Measurements from ENCODE around the gene NWD2.

The NWD2 gene

DNA sequence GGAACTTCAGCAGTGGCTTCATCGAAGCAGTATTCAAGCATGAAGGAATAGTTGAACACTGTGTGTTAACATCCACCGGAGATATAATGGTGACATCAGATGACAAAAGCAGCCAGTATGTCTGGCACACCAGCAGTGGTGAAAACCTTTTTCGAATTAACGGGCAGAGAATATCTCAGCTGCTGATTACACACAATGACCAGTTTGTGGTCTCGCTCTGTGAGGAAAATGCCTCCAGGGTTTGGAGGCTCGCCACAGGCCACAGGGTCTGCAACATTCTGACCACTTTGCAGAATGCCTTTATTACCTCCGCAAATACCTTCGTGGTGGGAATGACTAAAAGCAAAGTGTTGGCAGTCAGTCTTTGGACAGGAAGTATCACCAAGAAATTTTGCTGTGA, 201.5 kb downstream of the NWD2 start:
- TF ChIP-seq, protein P1, sequence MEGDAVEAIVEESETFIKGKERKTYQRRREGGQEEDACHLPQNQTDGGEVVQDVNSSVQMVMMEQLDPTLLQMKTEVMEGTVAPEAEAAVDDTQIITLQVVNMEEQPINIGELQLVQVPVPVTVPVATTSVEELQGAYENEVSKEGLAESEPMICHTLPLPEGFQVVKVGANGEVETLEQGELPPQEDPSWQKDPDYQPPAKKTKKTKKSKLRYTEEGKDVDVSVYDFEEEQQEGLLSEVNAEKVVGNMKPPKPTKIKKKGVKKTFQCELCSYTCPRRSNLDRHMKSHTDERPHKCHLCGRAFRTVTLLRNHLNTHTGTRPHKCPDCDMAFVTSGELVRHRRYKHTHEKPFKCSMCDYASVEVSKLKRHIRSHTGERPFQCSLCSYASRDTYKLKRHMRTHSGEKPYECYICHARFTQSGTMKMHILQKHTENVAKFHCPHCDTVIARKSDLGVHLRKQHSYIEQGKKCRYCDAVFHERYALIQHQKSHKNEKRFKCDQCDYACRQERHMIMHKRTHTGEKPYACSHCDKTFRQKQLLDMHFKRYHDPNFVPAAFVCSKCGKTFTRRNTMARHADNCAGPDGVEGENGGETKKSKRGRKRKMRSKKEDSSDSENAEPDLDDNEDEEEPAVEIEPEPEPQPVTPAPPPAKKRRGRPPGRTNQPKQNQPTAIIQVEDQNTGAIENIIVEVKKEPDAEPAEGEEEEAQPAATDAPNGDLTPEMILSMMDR (IDR thresholded peaks at IDR 0.05; ENCODE audit: extremely low read depth, insufficient read depth, missing control alignments), result no peak
- DNase-seq (ENCODE audit: low spot score), result no peak
- in situ Hi-C loops (cut with MboI; ENCODE audit: low pct_unique_long_range_greater_than_20kb, low sequenced_read_pairs, unreplicated experiment), result no loop called here

DNA sequence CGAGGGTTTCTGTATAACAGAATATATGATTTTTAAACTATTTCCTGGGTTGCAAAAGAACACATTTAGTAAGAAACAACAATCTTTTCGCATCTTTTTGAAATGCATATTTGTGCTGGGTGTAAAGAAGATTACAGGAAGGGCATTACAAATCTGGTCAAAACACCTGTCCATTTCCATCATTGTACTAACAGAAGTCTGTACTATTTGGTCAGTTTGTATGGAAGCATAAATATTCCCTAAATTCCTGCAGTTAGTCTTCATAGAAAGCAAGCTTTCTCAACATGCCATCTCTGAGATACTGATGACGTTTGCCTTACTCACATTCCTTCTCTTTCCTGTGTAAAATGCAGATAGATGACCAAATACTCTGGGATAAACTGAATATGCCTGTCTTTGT, 203.3 kb downstream of the NWD2 start:
- in situ Hi-C loops (cut with MboI; ENCODE audit: low pct_unique_long_range_greater_than_20kb, low sequenced_read_pairs, unreplicated experiment), result no loop called here
- DNase-seq (ENCODE audit: low spot score), result no peak
- TF ChIP-seq, protein P1 (IDR thresholded peaks at IDR 0.05; ENCODE audit: extremely low read depth, insufficient read depth, missing control alignments), result no peak

DNA sequence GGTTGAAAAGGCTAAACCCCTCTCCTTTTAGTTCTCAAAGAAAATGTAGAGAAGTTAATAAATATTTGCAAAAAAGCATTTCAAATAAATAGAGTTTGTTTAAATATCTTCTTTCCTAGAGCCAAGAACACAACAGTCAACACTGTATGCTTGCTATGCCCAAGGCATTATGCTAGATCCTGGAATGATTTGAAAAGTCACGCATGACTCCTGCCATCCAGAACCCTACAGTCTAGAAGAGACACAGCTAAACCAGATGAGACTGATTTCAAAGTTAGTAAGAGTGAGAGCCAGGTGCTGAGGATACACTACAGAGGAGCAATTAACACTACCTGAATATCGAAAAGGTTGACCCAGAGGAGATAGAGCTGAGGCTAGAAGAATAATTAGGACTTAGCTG, 205.8 kb downstream of the NWD2 start:
- TF ChIP-seq, protein P1 (IDR thresholded peaks at IDR 0.05; ENCODE audit: extremely low read depth, insufficient read depth, missing control alignments), result no peak
- DNase-seq (ENCODE audit: low spot score), result no peak
- in situ Hi-C loops (cut with MboI; ENCODE audit: low pct_unique_long_range_greater_than_20kb, low sequenced_read_pairs, unreplicated experiment), result loop anchor here (25.0 kb wide), 1 partner anchor 587 kb away; no protein-coding TSS in a partner anchor

DNA sequence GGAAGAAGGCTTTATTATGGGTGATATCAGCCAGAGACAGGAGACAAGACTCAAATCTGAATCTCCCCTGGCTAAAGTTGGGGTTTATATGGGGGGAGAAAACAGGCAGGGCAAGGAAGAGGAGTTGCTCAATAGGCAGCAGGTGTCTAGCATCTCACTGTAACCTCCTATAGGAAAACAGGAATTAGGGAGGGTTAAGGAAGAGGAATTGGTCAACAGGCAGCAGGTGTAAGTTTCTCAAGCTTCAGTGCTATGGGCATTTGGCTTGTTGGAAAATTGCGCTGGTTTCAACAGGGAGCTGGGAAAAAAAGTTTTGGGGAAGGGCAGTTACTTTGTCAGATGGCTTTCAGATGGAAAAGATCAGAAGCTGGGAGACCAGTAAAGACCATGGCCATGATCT, 206.4 kb downstream of the NWD2 start:
- in situ Hi-C loops (cut with MboI; ENCODE audit: low pct_unique_long_range_greater_than_20kb, low sequenced_read_pairs, unreplicated experiment), result loop anchor here (25.0 kb wide), 1 partner anchor 586 kb away; no protein-coding TSS in a partner anchor
- TF ChIP-seq, protein P1 (IDR thresholded peaks at IDR 0.05; ENCODE audit: extremely low read depth, insufficient read depth, missing control alignments), result no peak
- no peak for DNase-seq (ENCODE audit: low spot score)

DNA sequence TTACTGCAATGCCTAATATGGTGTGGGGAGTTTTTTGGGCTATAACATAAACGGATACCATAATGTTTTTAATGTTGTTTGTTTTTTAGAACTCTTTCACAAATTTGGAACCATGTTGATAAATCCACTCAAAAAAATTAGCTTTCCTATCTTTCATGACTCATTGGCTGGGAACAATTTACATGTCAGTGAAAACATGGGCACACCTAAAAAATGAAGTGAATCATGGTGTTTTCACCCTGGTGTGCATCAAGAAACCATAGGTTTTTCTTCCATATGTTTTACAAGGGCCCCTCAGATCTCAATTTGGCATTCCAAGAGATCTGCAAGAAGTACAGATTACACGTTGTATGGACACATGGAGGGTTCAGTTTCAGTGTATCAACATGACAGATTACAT, 207.1 kb downstream of the NWD2 start:
- in situ Hi-C loops (cut with MboI; ENCODE audit: low pct_unique_long_range_greater_than_20kb, low sequenced_read_pairs, unreplicated experiment), result loop anchor here (25.0 kb wide), 1 partner anchor 586 kb away; no protein-coding TSS in a partner anchor
- TF ChIP-seq, protein P1 (IDR thresholded peaks at IDR 0.05; ENCODE audit: extremely low read depth, insufficient read depth, missing control alignments), result no peak
- no peak for DNase-seq (ENCODE audit: low spot score)

DNA sequence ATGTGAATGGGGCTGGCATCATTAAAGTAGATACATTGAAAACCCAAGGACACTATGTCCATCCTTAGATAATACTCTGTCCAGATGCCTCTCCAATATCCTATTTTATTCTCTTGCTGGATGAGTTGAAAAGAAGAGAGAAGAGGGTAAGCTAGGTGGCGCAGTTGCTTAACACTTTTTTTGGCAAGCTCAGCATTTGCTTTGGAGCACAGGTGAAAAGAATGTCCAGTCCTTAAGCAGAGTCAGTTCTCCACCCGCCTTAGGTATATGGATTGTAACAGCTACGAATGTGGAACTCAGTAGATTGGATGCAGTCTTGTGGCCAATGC, 208.4 kb downstream of the NWD2 start:
- DNase-seq (ENCODE audit: low spot score), result peak; percentile 78
- in situ Hi-C loops (cut with MboI; ENCODE audit: low pct_unique_long_range_greater_than_20kb, low sequenced_read_pairs, unreplicated experiment), result loop anchor here (25.0 kb wide), 1 partner anchor 584 kb away; no protein-coding TSS in a partner anchor

More for the DNA sequence above, 208.4 kb downstream of the NWD2 start:
- TF ChIP-seq, protein P1 (IDR thresholded peaks at IDR 0.05; ENCODE audit: extremely low read depth, insufficient read depth, missing control alignments), result peak; percentile 63

Measured in GM13977 (cell line).